Neuron (in vitro differentiated cells): Measurements from ENCODE around the gene IFNA4.
"Not testable (repeated sequence)": the region's sequence is repeated elsewhere in the genome, so short reads cannot be mapped to it uniquely, and the experiment has no call there.

ENCODE experiments used
- H2AFZ ChIP-seq: one replicate; pipeline ENCODE4 v1.6.1; 2013; ENCODE audit warnings: low read depth, mild to moderate bottlenecking, inconsistent platforms, low read length, moderate library complexity
- H3K27me3 ChIP-seq: one replicate; pipeline ENCODE4 v1.6.1; 2013; ENCODE audit warnings: low read length; ENCODE audit not compliant: insufficient read depth
- H3K36me3 ChIP-seq: one replicate; pipeline ENCODE4 v1.6.1; 2013; ENCODE audit warnings: low read length; ENCODE audit not compliant: insufficient read depth
- H3K4me1 ChIP-seq: one replicate; pipeline ENCODE4 v1.6.1; 2013; ENCODE audit warnings: low read length; ENCODE audit not compliant: insufficient read depth
- H3K4me3 ChIP-seq: 2 replicates; pipeline ENCODE4 v1.5.1; 2013; ENCODE audit warnings: mild to moderate bottlenecking, low read length, moderate library complexity
- H3K9me3 ChIP-seq: one replicate; pipeline ENCODE4 v1.6.1; 2013; ENCODE audit warnings: low read length

The IFNA4 gene

DNA sequence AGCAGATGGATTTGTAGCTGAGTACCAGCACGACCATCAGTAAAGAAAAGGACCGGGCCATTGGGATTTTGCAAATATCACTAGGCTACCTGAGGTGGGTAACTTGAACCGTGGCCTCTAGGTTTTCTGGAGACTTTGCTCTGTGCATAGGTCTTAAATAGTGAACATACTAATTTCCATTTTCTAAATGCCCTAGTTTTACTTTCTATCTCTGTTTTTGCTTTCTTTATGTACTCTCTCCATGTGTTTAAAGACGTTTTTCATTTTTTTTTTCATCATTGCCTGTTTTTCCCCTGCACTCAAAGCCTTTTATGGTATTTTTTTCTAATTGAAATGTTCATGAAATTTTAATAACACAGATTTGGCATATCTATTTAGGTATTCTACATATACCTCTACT lies 14.7 kb upstream of the IFNA4 start, which contains the start of gene IFNA7:
TSS of gene IFNA7 (minus strand) at position 101 of the 400 bp plus-strand sequence. CDS start at position 61, 40 bp downstream.
- H3K4me3 ChIP-seq, H3K4me1 ChIP-seq, H3K9me3 ChIP-seq, H2AFZ ChIP-seq, H3K27me3 ChIP-seq, H3K36me3 ChIP-seq: not testable (repeated sequence)

DNA sequence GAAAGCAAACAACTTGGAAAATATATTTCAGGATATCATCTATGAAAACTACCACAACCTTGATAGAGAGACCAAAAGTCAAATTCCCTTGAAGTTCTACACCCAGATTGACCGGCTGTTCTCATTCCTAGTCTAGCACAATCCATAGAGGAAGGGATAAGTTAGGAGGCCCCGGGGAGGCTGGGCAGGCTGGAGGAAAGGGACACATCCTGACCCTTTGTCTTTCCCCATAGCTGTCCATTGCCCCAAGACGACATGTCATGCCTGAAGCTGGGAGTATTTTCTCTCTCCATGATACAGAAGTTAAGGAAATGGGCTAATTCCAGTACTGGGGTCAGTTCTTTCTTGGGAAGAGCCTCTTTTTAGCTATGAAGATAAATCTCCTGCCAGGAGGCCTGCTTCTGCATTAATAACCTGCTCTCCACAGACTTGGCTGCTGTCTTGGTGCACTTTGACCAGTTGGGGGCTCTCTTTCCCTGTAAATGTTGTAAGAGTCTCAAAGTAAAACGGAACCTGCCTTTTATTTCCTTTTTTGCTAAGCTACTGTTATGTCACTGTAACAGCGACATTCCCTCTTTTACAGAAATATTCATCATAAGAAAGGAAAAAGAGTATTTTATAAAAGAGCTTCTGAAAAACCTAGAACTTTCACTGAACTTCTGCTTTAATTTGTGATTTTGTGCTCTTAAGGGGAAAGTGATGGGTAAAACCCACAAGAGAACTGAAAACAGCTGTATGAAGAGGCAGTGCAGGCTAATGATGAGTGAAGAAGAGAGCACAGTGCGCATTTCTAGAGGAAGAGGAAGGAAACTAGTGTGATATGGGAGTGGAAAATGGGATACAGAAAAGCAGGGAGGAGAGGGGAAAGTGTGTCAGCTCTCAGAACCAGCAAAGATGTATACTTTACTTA lies 7.7 kb upstream of the IFNA4 start:
- not testable (repeated sequence) for H3K27me3 ChIP-seq, H2AFZ ChIP-seq, H3K9me3 ChIP-seq, H3K36me3 ChIP-seq, H3K4me1 ChIP-seq, H3K4me3 ChIP-seq

DNA sequence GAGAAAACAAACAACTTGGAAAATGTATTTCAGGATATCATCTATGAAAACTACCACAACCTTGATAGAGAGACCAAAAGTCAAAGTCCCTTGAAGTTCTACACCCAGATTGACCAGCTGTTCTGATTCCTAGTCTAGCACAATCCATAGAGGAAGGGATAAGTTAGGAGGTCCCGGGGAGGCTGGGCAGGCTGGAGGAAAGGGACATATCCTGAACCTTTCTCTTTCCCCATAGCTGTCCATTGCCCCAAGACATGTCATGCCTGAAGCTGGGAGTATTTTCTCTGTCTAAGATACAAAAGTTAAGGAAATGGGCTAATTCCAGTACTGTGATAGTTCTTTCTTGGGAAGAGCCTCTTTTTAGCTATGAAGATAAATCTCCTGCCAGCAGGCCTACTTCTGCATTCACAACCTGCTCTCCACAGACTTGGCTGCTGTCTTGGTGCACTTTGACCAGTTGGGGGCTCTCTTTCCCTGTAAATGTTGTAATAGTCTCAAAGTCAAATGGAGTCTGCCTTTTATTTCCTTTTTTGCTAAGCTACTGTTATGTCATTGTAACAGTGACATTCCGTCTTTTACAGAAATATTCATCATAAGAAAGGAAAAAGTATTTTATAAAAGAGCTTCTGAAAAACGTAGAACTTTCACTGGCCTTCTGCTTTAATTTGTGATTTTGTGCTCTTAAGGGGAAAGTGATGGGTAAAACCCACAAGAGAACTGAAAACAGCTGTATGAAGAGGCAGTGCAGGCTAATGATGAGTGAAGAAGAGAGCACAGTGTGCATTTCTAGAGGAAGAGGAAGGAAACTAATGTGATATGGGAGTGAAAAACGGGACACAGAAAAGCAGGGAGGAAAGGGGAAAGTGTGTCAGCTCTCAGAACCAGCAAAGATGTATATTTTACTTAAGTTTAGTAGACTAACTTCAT lies 4.3 kb downstream of the IFNA4 start:
- H3K27me3 ChIP-seq, H3K4me3 ChIP-seq, H3K36me3 ChIP-seq, H2AFZ ChIP-seq, H3K9me3 ChIP-seq, H3K4me1 ChIP-seq: not testable (repeated sequence)

DNA sequence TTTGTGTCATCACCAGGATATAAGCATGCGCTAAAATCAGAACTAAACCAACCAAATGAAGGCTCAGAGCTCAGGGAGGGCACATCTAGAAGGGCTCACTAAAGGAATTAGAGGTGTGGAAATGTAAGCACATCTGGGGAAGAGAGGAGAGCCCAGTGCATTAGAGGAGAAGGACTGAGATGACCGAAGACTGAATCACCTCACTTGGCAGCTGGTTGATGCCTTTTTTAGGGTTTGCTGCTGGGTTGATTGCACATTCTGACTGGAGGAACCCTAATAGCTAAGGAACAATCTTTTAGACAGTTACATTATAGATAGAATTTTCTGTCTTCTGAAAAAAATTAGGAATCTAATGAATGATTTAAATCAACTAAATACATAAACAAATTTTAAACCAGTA lies 12.7 kb downstream of the IFNA4 start:
- H3K4me3 ChIP-seq: no peak overlapping the region
- no peaks in the 10 kb centered on the region for H3K27me3 ChIP-seq
- H3K4me1 ChIP-seq: no peaks in the 10 kb centered on the region
- H3K9me3 ChIP-seq: no peaks in the 10 kb centered on the region
- H3K36me3 ChIP-seq: no peaks in the 10 kb centered on the region
- H2AFZ ChIP-seq: no peak overlapping the region

DNA sequence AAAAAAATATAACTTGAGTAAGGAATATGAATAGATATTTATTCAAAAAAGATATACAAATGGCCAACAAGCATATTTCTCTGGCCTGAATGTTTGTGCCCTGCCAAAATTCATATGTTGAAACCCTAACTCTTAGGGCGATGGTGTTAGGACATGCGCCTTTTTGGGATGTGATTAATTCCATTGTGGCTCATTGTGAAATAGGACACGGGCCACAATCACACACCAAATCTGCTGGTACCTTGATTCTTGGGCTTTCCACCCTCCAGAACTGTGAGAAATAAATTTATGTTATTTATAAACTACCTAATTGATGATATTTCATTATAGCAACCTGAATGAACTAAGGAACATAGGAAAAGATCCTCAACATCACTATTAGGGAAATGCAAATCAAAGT lies 15.2 kb downstream of the IFNA4 start:
- Histone ChIP-seq H3K4me1 (no peaks in the 10 kb centered on the region), H3K4me3 (no peak overlapping the region), H2AFZ (no peak overlapping the region), H3K36me3 (no peaks in the 10 kb centered on the region), H3K27me3 (no peaks in the 10 kb centered on the region), H3K9me3 (no peaks in the 10 kb centered on the region)

- H3K9me3 ChIP-seq: no peaks in the 10 kb centered on the region
- no peaks in the 10 kb centered on the region for H3K27me3 ChIP-seq
- H2AFZ ChIP-seq: no peak overlapping the region
- H3K36me3 ChIP-seq: no peaks in the 10 kb centered on the region
- H3K4me3 ChIP-seq: no peak overlapping the region
- H3K4me1 ChIP-seq: no peaks in the 10 kb centered on the region
Observed at GRCh38 chr9:21171351-21171750, 16.0 kb downstream of the IFNA4 start.

- not testable (repeated sequence) for H3K36me3 ChIP-seq, H3K9me3 ChIP-seq, H3K4me1 ChIP-seq, H3K4me3 ChIP-seq, H2AFZ ChIP-seq, H3K27me3 ChIP-seq
Observed at GRCh38 chr9:21166560-21166959, 20.8 kb downstream of the IFNA4 start, which contains the start of gene IFNA21. Gene IFNA21 (minus strand): TSS chr9:21166660. CDS start chr9:21166612, 48 bp downstream.

GRCh38 chr9:21165516-21165915 lies 21.9 kb downstream of the IFNA4 start:
- no peak overlapping the region for H2AFZ ChIP-seq
- no peaks in the 10 kb centered on the region for H3K9me3 ChIP-seq
- H3K27me3 ChIP-seq: no peaks in the 10 kb centered on the region
- H3K4me1 ChIP-seq: no peaks in the 10 kb centered on the region
- no peaks in the 10 kb centered on the region for H3K36me3 ChIP-seq
- H3K4me3 ChIP-seq: no peak overlapping the region

DNA sequence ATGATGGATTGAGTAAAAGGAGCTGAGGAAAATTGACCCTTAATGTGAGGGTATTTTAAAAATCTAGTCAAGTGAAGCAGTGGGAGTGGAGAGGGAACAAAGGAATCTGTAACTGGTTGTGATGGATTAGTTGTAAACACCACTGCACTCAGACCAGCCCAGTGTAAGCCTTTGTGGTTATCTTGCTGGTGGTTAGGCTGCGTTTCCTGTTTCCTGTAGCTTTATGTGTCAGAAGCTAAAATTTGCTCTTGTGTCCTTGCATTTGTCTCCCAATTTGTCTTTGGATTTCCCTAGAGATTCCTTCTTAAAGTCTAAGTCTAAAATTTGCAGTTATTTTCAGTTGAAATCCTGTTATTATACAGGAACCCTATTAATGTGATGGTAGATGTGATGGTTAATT lies 27.2 kb downstream of the IFNA4 start:
- Histone ChIP-seq H3K36me3 (no peaks in the 10 kb centered on the region), H3K27me3 (no peaks in the 10 kb centered on the region), H3K4me3 (no peak overlapping the region), H3K9me3 (no peaks in the 10 kb centered on the region), H3K4me1 (no peaks in the 10 kb centered on the region), H2AFZ (no peak overlapping the region)

DNA sequence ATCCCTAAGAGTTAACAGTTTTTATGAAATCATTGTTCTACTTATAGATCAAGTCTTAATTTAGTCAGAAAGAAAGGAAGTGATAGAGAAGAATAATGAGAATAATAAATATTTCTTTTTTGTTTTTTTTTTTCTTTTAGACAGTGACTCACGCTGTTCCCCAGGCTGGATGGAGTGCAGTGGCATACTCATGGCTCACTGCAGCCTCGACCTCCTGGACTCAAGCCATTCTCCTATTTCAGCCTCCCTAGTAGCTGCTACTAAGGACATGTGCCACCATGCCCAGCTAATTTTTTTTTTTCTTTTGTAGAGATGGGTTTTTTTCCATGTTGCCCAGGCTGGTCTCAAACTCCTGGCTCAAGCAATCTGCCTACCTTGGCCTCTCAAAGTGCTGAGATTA lies 31.9 kb downstream of the IFNA4 start:
- Histone ChIP-seq H3K27me3 (peaks cover 2% of the 10 kb centered on the region), H3K4me1 (peaks cover 7% of the 10 kb centered on the region), H2AFZ (no peak overlapping the region), H3K36me3 (no peaks in the 10 kb centered on the region), H3K4me3 (no peak overlapping the region), H3K9me3 (no peaks in the 10 kb centered on the region)

DNA sequence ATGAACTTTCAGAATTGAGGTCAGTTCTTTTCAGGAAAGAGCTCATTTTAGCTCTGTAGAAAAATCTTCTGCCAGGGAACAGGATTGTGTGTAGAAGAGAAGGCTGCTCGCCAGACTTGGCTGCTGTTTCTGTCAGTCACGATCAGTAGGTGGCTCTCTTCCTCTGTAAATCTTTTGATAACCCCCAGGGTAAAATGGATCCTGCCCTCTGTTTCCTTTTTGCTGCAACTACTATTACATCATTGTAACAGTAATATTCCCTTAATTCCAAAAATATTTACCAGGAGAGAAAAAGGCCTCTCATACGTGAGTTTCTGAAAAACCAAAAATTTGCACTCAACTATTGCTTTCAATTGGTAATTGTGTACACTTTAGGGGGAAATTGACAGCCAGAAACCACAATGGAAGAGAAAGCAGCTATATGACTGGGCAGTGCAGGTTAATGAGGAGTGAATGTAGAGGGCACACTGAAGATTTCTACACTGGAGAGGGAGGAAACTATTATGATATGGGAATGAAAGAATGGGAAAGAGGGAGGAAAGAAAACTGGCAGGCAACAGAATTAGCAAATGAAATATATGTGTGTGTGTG lies 33.3 kb downstream of the IFNA4 start:
- peak overlapping the region; percentile 16 for H3K4me3 ChIP-seq
- H2AFZ ChIP-seq: peak overlapping the region; percentile 55
- peaks cover 7% of the 10 kb centered on the region for H3K4me1 ChIP-seq
- H3K36me3 ChIP-seq: no peaks in the 10 kb centered on the region
- no peaks in the 10 kb centered on the region for H3K9me3 ChIP-seq
- H3K27me3 ChIP-seq: peaks cover 2% of the 10 kb centered on the region

- H2AFZ ChIP-seq: peak overlapping the region; percentile 55
- H3K4me3 ChIP-seq: peak overlapping the region; percentile 16
- no peaks in the 10 kb centered on the region for H3K36me3 ChIP-seq
- H3K9me3 ChIP-seq: no peaks in the 10 kb centered on the region
- H3K4me1 ChIP-seq: peaks cover 7% of the 10 kb centered on the region
- peaks cover 2% of the 10 kb centered on the region for H3K27me3 ChIP-seq
Observed at GRCh38 chr9:21153336-21154017, 33.9 kb downstream of the IFNA4 start.
